Right forelimb (tissue), 1 donor: ENCODE results near the gene ITIH4.

Source experiments
- DNase-seq: peaks from one replicate; pipeline ENCODE4 v3.0.0-alpha.2; 2018

Gene ITIH4

DNA sequence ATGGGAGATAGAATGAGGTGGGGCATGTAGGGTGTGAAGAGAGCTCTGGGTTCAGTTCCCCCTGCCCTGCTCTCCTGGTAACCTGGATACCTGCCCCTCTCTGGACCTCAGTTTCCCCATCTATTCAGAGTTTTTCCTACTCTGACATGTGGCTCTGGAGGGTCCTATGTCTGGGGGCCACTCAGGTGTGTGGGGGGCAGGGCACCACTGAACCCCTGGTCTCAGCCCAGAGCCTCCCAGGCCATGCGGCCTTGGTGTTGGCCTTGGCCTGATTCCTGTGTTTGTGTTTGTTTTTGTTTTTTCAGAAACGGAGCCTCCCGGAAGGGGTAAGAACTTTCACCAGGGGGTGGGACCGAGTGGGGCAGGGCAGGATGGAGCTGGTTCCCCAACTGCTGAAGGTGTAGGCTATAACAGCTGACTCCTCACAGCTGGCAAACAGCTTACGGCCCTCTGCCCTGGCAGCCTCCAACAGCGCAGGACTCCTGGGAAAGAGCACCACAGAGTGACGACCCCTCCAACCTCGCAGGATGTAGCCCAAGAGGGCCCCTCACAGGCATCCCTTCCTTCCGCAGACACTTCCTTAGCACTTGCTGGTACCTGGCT lies 35.1 kb downstream of the ITIH4 start:
- DNase-seq, result no peak

DNA sequence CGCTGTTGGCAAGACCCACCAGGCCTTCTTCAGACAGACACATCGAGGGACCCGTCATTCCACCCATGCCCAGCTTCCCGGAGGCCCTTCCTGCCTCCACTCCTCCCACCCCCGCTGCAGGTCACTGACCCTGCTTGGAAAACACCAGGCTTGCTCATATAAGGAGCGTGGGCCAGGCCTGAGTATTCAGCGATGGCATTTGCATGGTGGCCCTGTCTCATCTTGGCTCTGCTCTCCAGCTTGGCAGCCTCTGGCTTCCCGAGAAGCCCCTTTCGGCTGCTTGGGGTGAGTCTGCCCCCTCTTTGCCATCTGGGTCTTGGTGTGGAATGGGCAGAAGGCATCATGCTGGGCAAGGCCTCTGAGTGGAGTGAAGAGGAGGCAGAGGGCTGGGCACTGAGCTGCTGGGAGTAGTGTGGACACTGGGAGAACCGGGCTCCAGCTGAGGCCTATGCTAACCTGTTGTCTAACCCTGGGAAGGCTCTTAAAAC lies 35.8 kb downstream of the ITIH4 start, which contains the start of gene ITIH3:
TSS of gene ITIH3 (plus strand) at position 185 of the 488 bp plus-strand sequence. CDS start at position 193, 8 bp downstream.
- DNase-seq, result no peak

GRCh38 chr3:52793702-52794611 lies 36.5 kb downstream of the ITIH4 start:
- DNase-seq, result no peak

- DNase-seq, result no peak
Measured at GRCh38 chr3:52792961-52793695, 37.3 kb downstream of the ITIH4 start.

DNA sequence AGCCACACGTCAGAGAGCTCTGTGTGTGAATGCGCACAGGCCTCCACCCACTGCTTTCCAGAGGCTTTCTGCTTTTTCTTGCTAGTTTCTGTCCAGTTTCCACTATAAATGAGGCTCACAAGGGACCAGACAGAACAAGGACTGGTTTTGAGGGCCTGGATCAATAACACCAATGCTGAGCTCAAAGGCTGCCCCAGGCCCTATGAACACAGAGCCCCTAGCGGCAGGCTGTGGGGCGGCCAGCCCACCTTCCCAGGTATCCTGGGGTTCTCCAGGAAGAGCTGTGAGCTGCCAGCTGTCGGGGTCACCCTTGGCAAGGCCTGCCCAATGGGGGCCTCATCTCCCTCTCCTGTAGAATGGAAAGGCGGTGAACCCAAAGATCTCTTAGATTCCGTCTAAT lies 38.1 kb downstream of the ITIH4 start:
- DNase-seq, result no peak

- no peak for DNase-seq
Measured at GRCh38 chr3:52791928-52792327, 38.5 kb downstream of the ITIH4 start.

- DNase-seq, result no peak
Measured at GRCh38 chr3:52791366-52791765, 39.1 kb downstream of the ITIH4 start.

GRCh38 chr3:52790741-52791140 lies 39.7 kb downstream of the ITIH4 start:
- no peak for DNase-seq

- DNase-seq, result no peak
Measured at GRCh38 chr3:52790337-52790736, 40.1 kb downstream of the ITIH4 start.

GRCh38 chr3:52789746-52790040 lies 40.8 kb downstream of the ITIH4 start:
- DNase-seq, result no peak

DNA sequence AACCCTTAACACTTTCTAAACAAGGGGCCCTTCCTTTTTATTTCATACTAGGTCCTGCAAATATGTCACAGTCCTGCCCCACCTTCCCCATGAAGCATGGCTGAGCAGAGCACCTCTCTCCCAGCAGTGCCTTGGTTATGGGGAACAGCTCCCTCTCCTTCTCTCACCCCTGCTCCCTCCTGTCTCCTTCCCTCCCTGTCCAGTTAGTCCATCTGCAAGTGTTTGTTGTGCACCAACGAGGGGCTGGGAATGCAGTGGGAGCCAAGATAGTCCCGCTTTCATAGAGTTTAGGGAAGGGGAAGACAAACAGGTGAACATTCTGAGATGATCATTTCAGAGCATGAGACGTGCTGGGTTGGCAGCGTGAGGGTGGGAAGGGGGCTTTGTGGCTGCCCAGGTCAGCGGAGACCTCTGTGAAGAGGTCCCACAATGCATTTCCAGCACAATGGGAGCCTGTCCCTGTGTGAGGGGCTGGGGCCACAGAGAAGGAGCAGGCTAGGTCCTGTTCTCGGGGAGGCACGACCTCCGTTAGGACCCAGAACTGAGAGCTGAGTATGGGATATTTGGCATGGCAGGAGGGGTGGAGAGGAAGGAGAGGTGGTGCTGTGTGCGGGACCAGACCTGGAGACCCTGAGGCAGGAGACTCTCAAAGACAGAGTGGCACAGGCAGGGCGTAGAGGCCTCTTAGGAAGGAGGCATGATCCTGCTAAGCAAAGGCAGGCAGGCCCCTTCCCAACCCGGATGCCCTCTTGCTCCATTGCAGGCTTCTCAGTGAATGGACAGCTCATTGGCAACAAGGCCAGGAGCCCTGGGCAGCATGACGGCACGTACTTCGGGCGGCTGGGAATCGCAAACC lies 41.4 kb downstream of the ITIH4 start:
- DNase-seq, result no peak

- DNase-seq, result no peak
Measured at GRCh38 chr3:52787672-52788625, 42.5 kb downstream of the ITIH4 start.

GRCh38 chr3:52787246-52787645 lies 43.2 kb downstream of the ITIH4 start:
- DNase-seq, result no peak

GRCh38 chr3:52786330-52787215 lies 43.9 kb downstream of the ITIH4 start:
- no peak for DNase-seq

- DNase-seq, result no peak
Measured at GRCh38 chr3:52784931-52785590, 45.4 kb downstream of the ITIH4 start.

DNA sequence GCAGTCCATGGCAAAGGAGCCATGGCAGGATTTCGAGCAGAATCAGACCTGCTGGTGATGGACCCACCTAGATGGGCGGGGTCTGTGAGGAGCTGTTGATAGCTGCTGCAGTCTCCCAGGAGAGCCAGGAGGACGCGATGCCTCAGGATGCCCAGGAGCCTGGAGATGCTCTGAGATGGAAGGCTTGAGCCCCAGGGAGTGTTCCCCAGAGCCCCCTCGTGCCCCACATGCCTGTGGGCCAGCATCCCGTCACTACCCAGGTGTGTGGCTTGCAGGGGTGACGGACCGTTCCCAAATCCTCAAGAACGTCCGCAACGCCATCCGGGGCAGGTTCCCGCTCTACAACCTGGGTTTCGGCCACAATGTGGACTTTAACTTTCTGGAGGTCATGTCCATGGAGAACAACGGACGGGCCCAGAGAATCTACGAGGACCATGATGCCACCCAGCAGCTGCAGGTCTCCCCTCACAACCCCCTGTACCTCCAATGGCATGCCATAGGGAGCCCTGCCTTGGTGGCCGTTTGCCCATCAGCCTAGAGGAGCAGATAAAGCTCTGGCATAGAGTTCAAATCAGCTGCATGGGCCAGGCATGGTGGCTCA lies 46.4 kb downstream of the ITIH4 start:
- no peak for DNase-seq

DNA sequence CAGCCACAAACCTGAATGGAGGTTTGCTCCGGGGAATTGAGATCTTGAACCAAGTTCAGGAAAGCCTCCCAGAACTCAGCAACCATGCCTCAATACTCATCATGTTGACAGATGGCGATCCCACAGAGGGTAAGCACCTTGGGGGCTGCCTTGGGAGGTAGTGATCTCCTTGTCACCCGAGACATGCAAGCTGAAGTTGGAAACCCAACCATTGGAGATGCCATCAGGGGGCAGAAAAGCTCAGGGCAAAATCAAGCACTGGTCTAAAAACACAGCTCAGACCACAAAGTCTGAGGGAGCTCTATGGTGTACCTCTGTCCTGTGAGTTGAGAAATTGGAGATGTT lies 47.3 kb downstream of the ITIH4 start:
- DNase-seq, result peak; percentile 7

- DNase-seq, result peak; percentile 18
Measured at GRCh38 chr3:52782412-52783210, 47.9 kb downstream of the ITIH4 start.

- peak; percentile 24 for DNase-seq
Measured at GRCh38 chr3:52781741-52782140, 48.7 kb downstream of the ITIH4 start.
